Immature natural killer cell (primary cell): Measurements from ENCODE around the gene SLC8A1. TPM values are rescaled to one million over a fixed set of nuclear protein-coding genes. Genes with fewer than 3 reads are reported as not detected.
"Not testable (repeated sequence)": the region's sequence is repeated elsewhere in the genome, so short reads cannot be mapped to it uniquely, and the experiment has no call there.

ENCODE experiments used
- DNase-seq, 3 donors: peaks; one replicate each; pipeline ENCODE4 v3.0.0; 2022; ENCODE audit warnings: mixed read lengths in 1 of 3
- H3K27ac Mint-ChIP-seq, 6 donors: one replicate each; pipeline ENCODE4 v1.8.0; 2020; ENCODE audit warnings: mixed read lengths in 6 of 6, mild to moderate bottlenecking in 5 of 6, inconsistent platforms in 4 of 6, moderate library complexity in 3 of 6
- H3K27me3 Mint-ChIP-seq, 3 donors: one replicate each; pipeline ENCODE4 v1.8.0; 2020 to 2021; ENCODE audit warnings: low read depth in 3 of 3, mild to moderate bottlenecking in 3 of 3, mixed read lengths in 3 of 3, moderate library complexity in 3 of 3, inconsistent platforms in 1 of 3
- H3K36me3 Mint-ChIP-seq, 3 donors: one replicate each; pipeline ENCODE4 v1.8.0; 2020; ENCODE audit warnings: mixed read lengths in 3 of 3, inconsistent platforms in 2 of 3, mild to moderate bottlenecking in 2 of 3
- H3K4me1 Mint-ChIP-seq, 2 donors: one replicate each; pipeline ENCODE4 v1.8.0; 2020; ENCODE audit warnings: inconsistent platforms in 2 of 2, mild to moderate bottlenecking in 2 of 2, mixed read lengths in 2 of 2, moderate library complexity in 1 of 2
- H3K4me3 Mint-ChIP-seq, 5 donors: one replicate each; pipeline ENCODE4 v1.8.0; 2020; ENCODE audit warnings: mild to moderate bottlenecking in 5 of 5, mixed read lengths in 5 of 5, inconsistent platforms in 3 of 5, moderate library complexity in 3 of 5
- H3K9me3 Mint-ChIP-seq, 6 donors: one replicate each; pipeline ENCODE4 v1.8.0; 2020; ENCODE audit warnings: mild to moderate bottlenecking in 6 of 6, mixed read lengths in 6 of 6, inconsistent platforms in 4 of 6, moderate library complexity in 3 of 6
- polyA plus RNA-seq, 3 donors: library from polyadenylated mRNA; unstranded; fragments of 300-500 nt; fragmentation: Illumina TruSeq; gene quantifications; one replicate each; pipeline ENCODE4 v1.2.3, GENCODE V29; 2021

SLC8A1 gene
- polyA plus RNA-seq, 3 donors from 2014 or later: 0.01 to 0.34 (median 0.11) TPM

DNA sequence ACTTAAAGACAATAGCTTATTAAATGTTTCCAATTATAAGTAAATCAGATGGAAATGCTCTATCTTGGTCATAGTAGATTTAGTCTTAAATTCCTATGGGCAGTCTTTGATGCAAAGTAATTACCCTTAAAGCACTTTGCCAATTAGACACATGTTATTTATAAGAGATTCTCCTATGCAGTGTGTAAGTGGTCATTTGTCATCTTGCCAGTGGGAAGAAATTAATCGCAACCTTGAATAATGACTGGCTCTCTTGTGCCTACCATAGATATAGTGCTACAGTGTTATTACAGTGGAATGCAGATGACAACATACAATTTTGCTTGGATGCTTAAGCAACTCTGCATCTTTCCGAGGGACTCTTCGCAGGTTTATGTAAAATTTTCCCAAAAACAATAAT is 361.8 kb downstream of the SLC8A1 start:
- Mint-ChIP-seq H3K9me3 (peaks cover 0 to 15% (median 6%) of the 10 kb centered on the region in 6 donors), H3K36me3 (no peaks in the 10 kb centered on the region), H3K27ac (no peak overlapping the region), H3K4me1 (no peaks in the 10 kb centered on the region), H3K27me3 (peaks cover 0 to 2% (median 1%) of the 10 kb centered on the region in 3 donors), H3K4me3 (no peak overlapping the region)
- DNase-seq: no peak

DNA sequence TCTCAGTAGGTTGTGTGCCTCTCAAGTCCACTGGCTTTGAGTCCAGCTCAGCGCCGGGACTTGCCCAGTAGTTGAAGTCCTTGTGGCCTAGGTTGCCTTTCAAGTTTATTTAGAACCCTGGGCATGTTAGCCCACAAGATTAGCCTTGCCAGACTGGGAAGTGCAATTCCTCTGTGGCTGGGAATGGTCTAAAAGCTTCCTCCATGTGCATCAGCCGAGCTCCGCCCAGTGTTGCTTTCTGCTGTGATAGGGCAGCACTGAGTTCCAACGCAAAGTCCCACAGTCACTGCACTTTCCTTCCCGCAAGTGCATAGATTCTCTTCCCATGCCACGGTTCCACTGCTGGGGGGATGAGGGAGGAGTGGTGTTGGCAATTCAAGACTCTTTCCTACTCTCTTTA is 364.0 kb downstream of the SLC8A1 start:
- Mint-ChIP-seq H3K9me3 (peaks cover 0 to 16% (median 11%) of the 10 kb centered on the region in 6 donors), H3K36me3 (no peaks in the 10 kb centered on the region), H3K4me3 (no peak overlapping the region), H3K4me1 (no peaks in the 10 kb centered on the region), H3K27me3 (peaks cover 0 to 3% (median 0%) of the 10 kb centered on the region in 3 donors), H3K27ac (no peak overlapping the region)
- no peak for DNase-seq

DNA sequence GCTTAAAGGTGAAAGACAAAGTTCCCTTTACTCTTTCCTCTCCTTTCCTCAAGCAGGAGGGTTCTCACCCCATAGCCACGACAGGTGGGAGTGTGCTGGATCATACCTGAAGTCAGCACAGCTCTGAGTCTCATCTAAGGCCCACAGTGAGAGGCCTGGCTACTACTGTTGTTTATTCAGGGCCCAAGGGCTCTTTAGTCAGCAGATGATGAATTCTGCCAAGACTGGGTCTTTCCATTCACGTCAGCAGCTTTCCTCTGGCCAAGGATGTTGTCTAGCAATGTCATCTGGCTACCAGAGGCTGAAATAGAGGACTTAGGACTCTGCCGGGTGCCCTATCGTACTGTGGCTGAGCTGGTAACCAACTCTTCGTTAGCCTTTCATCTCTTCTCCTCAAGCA is 364.5 kb downstream of the SLC8A1 start:
- Mint-ChIP-seq H3K27ac (no peak overlapping the region), H3K36me3 (no peaks in the 10 kb centered on the region), H3K27me3 (peaks cover 0 to 3% (median 0%) of the 10 kb centered on the region in 3 donors), H3K4me3 (no peak overlapping the region), H3K9me3 (peaks cover 0 to 16% (median 10%) of the 10 kb centered on the region in 6 donors), H3K4me1 (no peaks in the 10 kb centered on the region)
- DNase-seq: no peak

DNA sequence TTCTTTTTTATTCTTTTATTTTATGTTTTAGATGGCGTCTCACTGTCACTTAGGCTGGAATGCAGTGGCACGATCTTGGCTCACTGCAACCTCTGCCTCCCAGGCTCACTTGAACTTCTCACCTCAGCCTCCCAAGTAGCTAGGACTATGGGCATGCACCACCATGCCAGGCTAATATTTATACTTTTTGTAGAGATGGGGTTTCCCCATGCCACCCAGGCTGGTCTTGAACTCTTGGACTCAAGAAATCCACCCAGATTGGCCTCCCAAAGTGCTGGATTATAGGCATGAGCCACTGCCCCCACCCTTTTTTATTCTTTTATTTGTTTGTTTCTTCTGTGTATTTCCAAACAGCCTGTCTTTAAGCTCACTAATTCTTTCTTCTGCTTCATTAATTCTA is 366.1 kb downstream of the SLC8A1 start:
- Mint-ChIP-seq H3K27me3 (peaks cover 0 to 3% (median 0%) of the 10 kb centered on the region in 3 donors), H3K27ac (no peak overlapping the region)

DNA sequence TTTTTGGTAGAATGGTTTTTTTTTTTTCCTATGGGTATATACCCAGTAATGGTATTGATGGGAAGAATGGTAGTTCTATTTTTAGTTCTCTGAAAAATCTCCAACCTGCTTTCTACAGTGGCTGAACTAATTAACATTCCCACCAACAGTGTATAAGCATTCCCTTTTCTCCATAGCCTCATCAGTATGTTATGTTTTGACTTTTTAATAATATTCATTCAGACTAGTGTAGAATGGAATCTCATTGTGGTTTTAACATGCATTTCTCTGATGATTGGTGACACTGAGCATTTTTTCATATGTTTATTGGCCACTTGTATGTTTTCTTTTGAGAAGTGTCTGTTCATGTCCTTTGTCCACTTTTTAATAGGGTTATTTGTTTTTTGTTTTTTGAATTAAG is 378.6 kb downstream of the SLC8A1 start:
- not testable (repeated sequence) for H3K27me3 Mint-ChIP-seq, H3K27ac Mint-ChIP-seq, DNase-seq, H3K36me3 Mint-ChIP-seq, H3K4me3 Mint-ChIP-seq, H3K4me1 Mint-ChIP-seq
- H3K9me3 Mint-ChIP-seq: peaks cover 2 to 22% (median 12%) of the 10 kb centered on the region in 6 donors

More for the DNA sequence above, 366.1 kb downstream of the SLC8A1 start:
- DNase-seq: no peak
- H3K9me3 Mint-ChIP-seq: peaks cover 0 to 24% (median 10%) of the 10 kb centered on the region in 6 donors
- no peaks in the 10 kb centered on the region for H3K4me1 Mint-ChIP-seq
- no peak overlapping the region for H3K4me3 Mint-ChIP-seq
- H3K36me3 Mint-ChIP-seq: no peaks in the 10 kb centered on the region

DNA sequence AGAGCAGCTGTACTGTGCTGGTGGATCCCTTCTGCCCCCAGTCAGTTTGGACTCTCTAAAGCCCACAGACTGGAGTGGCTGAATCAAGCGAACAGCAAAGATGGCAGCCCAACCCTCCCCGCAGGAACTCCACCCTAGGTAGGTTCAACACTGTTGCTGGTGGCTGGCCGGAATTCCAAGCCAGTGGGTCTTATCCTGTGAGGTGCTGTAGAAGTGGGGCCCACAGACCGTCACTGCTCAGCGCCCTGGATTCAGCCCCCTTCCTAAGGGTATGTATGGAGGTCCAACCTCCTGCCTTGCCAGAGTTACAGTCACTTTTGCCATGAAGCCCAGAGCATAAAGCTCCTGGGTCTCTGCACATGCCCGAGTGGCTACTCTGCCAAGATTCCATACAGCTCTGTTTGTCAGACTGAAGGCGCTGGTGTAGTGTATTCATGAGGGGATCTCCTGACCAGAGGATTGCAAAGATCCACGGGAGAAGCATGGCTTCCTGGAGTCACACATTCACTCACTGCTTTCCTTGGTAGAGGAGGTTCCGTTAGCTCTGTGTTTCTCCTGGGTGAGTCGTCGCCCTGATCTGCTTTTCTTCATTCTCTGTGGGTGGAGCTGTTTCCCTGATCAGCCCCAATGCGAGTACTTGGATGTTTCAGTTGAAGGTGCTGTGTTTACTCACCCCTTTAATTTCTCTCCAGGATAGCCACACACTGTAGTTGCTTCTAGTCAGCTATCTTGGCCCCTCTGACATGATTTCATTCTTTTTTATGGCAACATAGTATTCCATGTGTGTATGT is 379.3 kb downstream of the SLC8A1 start:
- H3K27me3 Mint-ChIP-seq: no peaks in the 10 kb centered on the region
- DNase-seq: no peak
- H3K27ac Mint-ChIP-seq: no peak overlapping the region
- H3K4me3 Mint-ChIP-seq: no peak overlapping the region
- H3K36me3 Mint-ChIP-seq: no peaks in the 10 kb centered on the region
- H3K4me1 Mint-ChIP-seq: no peaks in the 10 kb centered on the region
- peaks cover 0 to 22% (median 11%) of the 10 kb centered on the region in 6 donors for H3K9me3 Mint-ChIP-seq

DNA sequence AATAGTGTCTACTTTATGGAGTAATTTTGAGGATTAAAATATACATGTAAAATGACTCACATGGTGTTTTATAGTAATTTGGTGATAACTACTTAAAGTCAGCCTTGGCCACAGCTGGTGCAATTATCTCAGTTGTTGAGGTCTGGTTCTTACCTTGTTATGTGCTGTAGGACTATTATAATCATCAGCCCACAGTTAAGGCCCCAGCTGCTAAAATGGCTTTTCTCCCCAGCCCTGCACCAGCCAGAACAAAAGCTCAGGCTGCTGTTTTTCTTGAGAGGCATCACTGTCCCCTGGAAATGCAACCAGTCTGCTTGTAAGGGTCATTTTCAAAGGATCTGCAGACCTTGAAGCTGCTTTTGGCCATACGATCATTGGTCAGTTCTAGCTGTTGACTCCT is 389.5 kb downstream of the SLC8A1 start:
- DNase-seq: no peak
- Mint-ChIP-seq H3K27me3 (no peaks in the 10 kb centered on the region), H3K36me3 (no peaks in the 10 kb centered on the region), H3K9me3 (peaks cover 0 to 20% (median 5%) of the 10 kb centered on the region in 6 donors), H3K4me3 (no peak overlapping the region), H3K27ac (no peak overlapping the region), H3K4me1 (no peaks in the 10 kb centered on the region)

DNA sequence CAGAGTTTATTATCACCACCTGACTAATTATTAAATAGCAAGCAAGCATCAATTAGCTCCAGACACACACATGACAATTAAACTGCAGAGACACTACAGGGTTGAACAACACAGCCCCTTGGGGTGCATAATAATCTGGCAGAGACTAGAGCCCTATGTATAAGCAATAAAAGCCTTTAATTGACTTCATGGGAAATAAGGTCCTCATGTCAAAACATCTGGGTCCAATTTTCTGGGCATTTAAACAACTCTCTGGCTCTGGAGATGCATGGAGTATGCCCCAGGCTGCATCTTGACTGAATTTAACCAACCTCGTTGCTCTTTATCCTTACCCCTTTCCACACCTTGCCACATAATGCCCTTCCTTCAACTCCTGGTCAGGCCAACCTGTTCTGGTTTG is 402.1 kb downstream of the SLC8A1 start:
- DNase-seq: no peak
- H3K4me3 Mint-ChIP-seq: no peak overlapping the region
- no peaks in the 10 kb centered on the region for H3K36me3 Mint-ChIP-seq
- peaks cover 0 to 7% (median 3%) of the 10 kb centered on the region in 6 donors for H3K9me3 Mint-ChIP-seq
- H3K4me1 Mint-ChIP-seq: no peaks in the 10 kb centered on the region
- H3K27me3 Mint-ChIP-seq: no peaks in the 10 kb centered on the region
- H3K27ac Mint-ChIP-seq: no peak overlapping the region

DNA sequence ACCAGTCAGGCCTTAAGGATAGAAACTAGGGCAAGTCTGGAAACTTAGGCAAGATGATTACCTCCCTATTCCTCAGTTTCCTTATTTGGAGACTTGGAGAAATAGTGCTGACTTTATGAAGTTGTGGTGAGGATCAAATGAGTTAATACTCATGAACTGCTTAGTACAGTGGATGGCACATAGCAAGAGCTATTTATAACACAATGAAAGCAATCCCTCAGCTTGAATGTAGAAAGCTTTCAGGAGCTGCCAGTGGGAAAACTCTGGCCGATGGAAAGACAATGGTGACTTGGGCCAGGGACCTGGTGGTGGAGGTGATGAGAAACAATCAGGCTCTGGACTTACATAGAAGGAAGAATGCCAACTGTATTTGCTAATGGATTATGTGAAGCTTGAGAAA is 403.4 kb downstream of the SLC8A1 start:
- Mint-ChIP-seq H3K9me3 (peaks cover 0 to 7% (median 2%) of the 10 kb centered on the region in 6 donors), H3K4me3 (no peak overlapping the region), H3K4me1 (no peaks in the 10 kb centered on the region), H3K27me3 (no peaks in the 10 kb centered on the region), H3K36me3 (no peaks in the 10 kb centered on the region), H3K27ac (no peak overlapping the region)
- no peak for DNase-seq

DNA sequence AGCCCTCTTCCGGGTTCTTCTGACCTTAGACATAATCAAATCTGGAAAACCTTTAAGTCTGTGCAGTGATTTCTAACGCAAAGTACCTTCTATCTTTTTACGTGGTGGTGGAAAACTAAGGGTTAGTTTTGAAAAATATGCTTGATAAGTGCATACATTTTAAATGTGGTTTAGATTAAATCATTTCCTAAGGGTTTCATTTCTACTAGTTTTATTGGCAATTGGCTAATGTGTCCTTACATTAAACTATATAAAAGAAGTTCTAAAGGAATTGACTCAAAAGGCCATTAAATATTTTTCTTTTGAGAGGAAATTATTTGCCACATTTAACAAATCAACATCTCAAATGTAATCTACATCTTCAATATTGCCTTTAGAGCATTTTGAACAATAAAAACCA is 404.5 kb downstream of the SLC8A1 start:
- peaks cover 0 to 3% (median 1%) of the 10 kb centered on the region in 6 donors for H3K9me3 Mint-ChIP-seq

More for the DNA sequence above, 404.5 kb downstream of the SLC8A1 start:
- Mint-ChIP-seq H3K27ac (no peak overlapping the region), H3K36me3 (no peaks in the 10 kb centered on the region), H3K4me3 (no peak overlapping the region), H3K4me1 (no peaks in the 10 kb centered on the region), H3K27me3 (no peaks in the 10 kb centered on the region)
- no peak for DNase-seq
